ENCODE results near the gene ABTB1. TPM values are rescaled to one million over a fixed set of nuclear protein-coding genes. Genes with fewer than 3 reads are reported as not detected.

Gene ABTB1
- total RNA-seq, 1 donor from 2014 or later: 11.8 TPM

GRCh38 chr3:127656906-127657305 lies 15.8 kb upstream of the ABTB1 start:
- Histone ChIP-seq H4K20me1 (ENCODE audit: insufficient read depth, low read length) (no peaks in the 10 kb centered on the region), H3K36me3 (ENCODE audit: insufficient read depth, low read length) (no peaks in the 10 kb centered on the region), H3K79me2 (ENCODE audit: insufficient read depth, low read length) (no peaks in the 10 kb centered on the region), H3K27me3 (ENCODE audit: insufficient read depth, low read length) (no peaks in the 10 kb centered on the region), H3K4me3 (ENCODE audit: insufficient read depth, low read depth, low read length) (no peak overlapping the region), H3K9me3 (ENCODE audit: insufficient read depth, low read depth, low read length) (no peaks in the 10 kb centered on the region), H3K4me2 (ENCODE audit: low read length) (no peak overlapping the region), H2AFZ (ENCODE audit: low read depth, low read length) (no peak overlapping the region), H3K27ac (ENCODE audit: low read depth, low read length) (no peak overlapping the region), H3K9ac (ENCODE audit: low read length) (no peak overlapping the region), H3K4me1 (ENCODE audit: insufficient read depth, low read length) (peaks cover 5% of the 10 kb centered on the region)
- H3K27ac Mint-ChIP-seq (ENCODE audit: unreplicated experiment): no peak overlapping the region
- no peaks in the 10 kb centered on the region for H3K36me3 Mint-ChIP-seq (ENCODE audit: low read depth, unreplicated experiment)
- H3K9me3 Mint-ChIP-seq (ENCODE audit: unreplicated experiment): no peaks in the 10 kb centered on the region
- FAIRE-seq (no peak), DNase-seq (ENCODE audit: low read depth) (no peak)
- peaks cover 15% of the 10 kb centered on the region for H3K4me1 Mint-ChIP-seq (ENCODE audit: low read depth, unreplicated experiment)
- peaks cover 6% of the 10 kb centered on the region for H3K27me3 Mint-ChIP-seq (ENCODE audit: low read depth, unreplicated experiment)
- TF ChIP-seq CTCF (IDR thresholded peaks at IDR 0.05; ENCODE audit: insufficient read depth, low read depth, low read length) (no peak), EZH2 (IDR thresholded peaks at IDR 0.05; ENCODE audit: insufficient read depth, low read length) (no peak)
- H3K4me3 Mint-ChIP-seq (ENCODE audit: unreplicated experiment): no peak overlapping the region

- no peak for TF ChIP-seq EZH2 (IDR thresholded peaks at IDR 0.05; ENCODE audit: insufficient read depth, low read length)
- no peak for TF ChIP-seq CTCF (IDR thresholded peaks at IDR 0.05; ENCODE audit: insufficient read depth, low read depth, low read length)
- FAIRE-seq: no peak
- Histone ChIP-seq H4K20me1 (ENCODE audit: insufficient read depth, low read length) (no peaks in the 10 kb centered on the region), H3K36me3 (ENCODE audit: insufficient read depth, low read length) (no peaks in the 10 kb centered on the region), H3K27me3 (ENCODE audit: insufficient read depth, low read length) (no peaks in the 10 kb centered on the region), H3K79me2 (ENCODE audit: insufficient read depth, low read length) (no peaks in the 10 kb centered on the region), H3K9me3 (ENCODE audit: insufficient read depth, low read depth, low read length) (no peaks in the 10 kb centered on the region), H3K4me2 (ENCODE audit: low read length) (no peak overlapping the region), H3K27ac (ENCODE audit: low read depth, low read length) (no peak overlapping the region), H3K4me1 (ENCODE audit: insufficient read depth, low read length) (peaks cover 5% of the 10 kb centered on the region), H3K4me3 (ENCODE audit: insufficient read depth, low read depth, low read length) (no peak overlapping the region), H2AFZ (ENCODE audit: low read depth, low read length) (no peak overlapping the region), H3K9ac (ENCODE audit: low read length) (no peak overlapping the region)
- Mint-ChIP-seq H3K9me3 (ENCODE audit: unreplicated experiment) (no peaks in the 10 kb centered on the region), H3K27me3 (ENCODE audit: low read depth, unreplicated experiment) (peaks cover 2% of the 10 kb centered on the region), H3K36me3 (ENCODE audit: low read depth, unreplicated experiment) (no peaks in the 10 kb centered on the region), H3K4me1 (ENCODE audit: low read depth, unreplicated experiment) (peaks cover 15% of the 10 kb centered on the region), H3K27ac (ENCODE audit: unreplicated experiment) (no peak overlapping the region), H3K4me3 (ENCODE audit: unreplicated experiment) (no peak overlapping the region)
- DNase-seq (ENCODE audit: low read depth): no peak
Observed at GRCh38 chr3:127658234-127658633, 14.5 kb upstream of the ABTB1 start.

GRCh38 chr3:127660621-127661251 lies 12.0 kb upstream of the ABTB1 start:
- Mint-ChIP-seq H3K9me3 (ENCODE audit: unreplicated experiment) (no peaks in the 10 kb centered on the region), H3K27me3 (ENCODE audit: low read depth, unreplicated experiment) (peaks cover 2% of the 10 kb centered on the region), H3K27ac (ENCODE audit: unreplicated experiment) (no peak overlapping the region), H3K4me3 (ENCODE audit: unreplicated experiment) (no peak overlapping the region), H3K4me1 (ENCODE audit: low read depth, unreplicated experiment) (peaks cover 5% of the 10 kb centered on the region), H3K36me3 (ENCODE audit: low read depth, unreplicated experiment) (peaks cover 2% of the 10 kb centered on the region)
- H3K9me3 ChIP-seq (ENCODE audit: insufficient read depth, low read depth, low read length): no peaks in the 10 kb centered on the region
- no peak overlapping the region for H3K4me2 ChIP-seq (ENCODE audit: low read length)
- no peaks in the 10 kb centered on the region for H3K27me3 ChIP-seq (ENCODE audit: insufficient read depth, low read length)
- no peak overlapping the region for H2AFZ ChIP-seq (ENCODE audit: low read depth, low read length)
- DNase-seq (ENCODE audit: low read depth) (no peak), FAIRE-seq (no peak)
- peaks cover 1% of the 10 kb centered on the region for H3K4me1 ChIP-seq (ENCODE audit: insufficient read depth, low read length)
- no peaks in the 10 kb centered on the region for H3K36me3 ChIP-seq (ENCODE audit: insufficient read depth, low read length)
- no peaks in the 10 kb centered on the region for H4K20me1 ChIP-seq (ENCODE audit: insufficient read depth, low read length)
- no peaks in the 10 kb centered on the region for H3K79me2 ChIP-seq (ENCODE audit: insufficient read depth, low read length)
- no peak overlapping the region for H3K9ac ChIP-seq (ENCODE audit: low read length)
- no peak overlapping the region for H3K4me3 ChIP-seq (ENCODE audit: insufficient read depth, low read depth, low read length)
- TF ChIP-seq EZH2 (IDR thresholded peaks at IDR 0.05; ENCODE audit: insufficient read depth, low read length) (no peak), CTCF (IDR thresholded peaks at IDR 0.05; ENCODE audit: insufficient read depth, low read depth, low read length) (no peak)
- H3K27ac ChIP-seq (ENCODE audit: low read depth, low read length): no peak overlapping the region
